GM18870 (cell line): ENCODE data around the gene PDGFB.

ENCODE experiments used
- ATAC-seq: cut with Tn5 transposase; IDR thresholded peaks from one replicate; pipeline ENCODE4 v1.9.1; 2021; ENCODE audit warnings: moderate library complexity; ENCODE audit not compliant: unreplicated experiment

Gene PDGFB

GRCh38 chr22:39208013-39208680 is 36.6 kb downstream of the PDGFB start:
- ATAC-seq, result no peak

GRCh38 chr22:39207141-39208012 is 37.4 kb downstream of the PDGFB start:
- no peak for ATAC-seq

- ATAC-seq, result no peak
These were observed 38.3 kb downstream of the PDGFB start for GRCh38 chr22:39206491-39206890.

DNA sequence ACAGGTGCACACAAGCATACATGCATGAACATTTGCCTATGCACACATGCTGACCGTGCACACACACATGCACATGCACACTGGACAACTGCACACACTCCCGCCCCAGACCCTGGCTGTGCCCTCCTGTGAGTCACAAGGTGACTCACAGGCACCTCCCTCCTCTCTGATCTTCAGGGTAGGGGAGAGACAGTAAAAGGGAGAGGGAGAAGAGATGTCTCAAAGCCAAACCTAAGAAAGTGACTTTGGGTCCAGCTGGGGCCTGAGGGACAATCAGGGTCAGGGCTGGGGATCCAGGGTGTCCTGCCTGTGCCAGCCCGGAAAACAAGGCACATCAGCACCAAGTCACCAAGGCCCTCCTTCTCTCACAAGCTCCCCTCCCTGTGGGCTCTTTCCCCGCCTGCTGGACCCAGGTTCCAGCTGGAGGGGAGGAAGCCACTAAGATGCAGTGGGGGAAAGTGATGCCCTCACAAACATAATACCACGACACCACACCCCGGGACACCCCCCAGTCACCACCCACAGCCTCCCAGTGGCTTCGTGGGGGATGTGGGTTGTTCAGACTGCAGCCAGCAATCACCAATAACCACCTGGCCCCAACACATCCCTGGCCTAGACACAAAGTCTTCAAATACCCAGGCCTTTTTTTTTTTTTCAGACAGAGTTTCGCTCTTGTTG is 39.3 kb downstream of the PDGFB start:
- no peak for ATAC-seq

GRCh38 chr22:39204216-39204615 is 40.6 kb downstream of the PDGFB start:
- ATAC-seq, result no peak

DNA sequence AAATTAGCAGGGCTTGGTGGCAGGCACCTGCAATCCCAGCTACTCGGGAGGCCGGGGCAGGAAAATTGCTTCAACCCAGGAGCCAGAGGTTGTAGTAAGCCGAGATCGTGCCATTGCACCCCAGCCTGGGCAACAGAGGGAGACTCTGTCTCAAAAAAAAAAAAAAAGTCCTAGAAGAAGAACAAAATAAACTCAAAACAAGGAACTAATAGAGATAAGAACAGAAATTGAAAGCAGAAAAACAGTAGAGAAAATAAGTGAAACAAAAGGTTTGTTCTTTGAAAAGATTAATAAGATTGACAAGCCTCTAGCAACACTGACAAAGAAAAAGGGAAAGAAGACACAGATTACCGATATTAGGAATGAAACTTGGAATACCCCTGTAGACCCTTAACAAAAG is 47.2 kb downstream of the PDGFB start:
- no peak for ATAC-seq

DNA sequence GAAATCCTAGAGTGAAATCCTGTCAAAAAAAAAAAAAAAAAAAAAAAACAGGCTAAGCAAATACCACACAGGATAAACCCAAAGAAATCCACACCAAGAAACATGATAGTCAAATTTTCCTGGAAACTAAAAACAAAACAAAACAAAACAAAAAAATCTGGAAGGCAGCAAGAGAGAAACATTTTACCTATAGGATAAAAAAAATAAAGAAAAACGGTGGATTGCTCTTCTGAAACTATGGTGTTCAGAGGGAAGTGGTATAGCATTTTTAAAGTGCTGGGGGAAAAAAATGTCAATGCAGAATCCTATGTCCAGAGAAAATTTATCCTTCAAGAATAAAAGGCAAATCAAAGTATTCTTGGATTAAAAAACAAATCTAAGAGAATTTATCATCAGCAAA is 50.7 kb downstream of the PDGFB start:
- ATAC-seq, result no peak

DNA sequence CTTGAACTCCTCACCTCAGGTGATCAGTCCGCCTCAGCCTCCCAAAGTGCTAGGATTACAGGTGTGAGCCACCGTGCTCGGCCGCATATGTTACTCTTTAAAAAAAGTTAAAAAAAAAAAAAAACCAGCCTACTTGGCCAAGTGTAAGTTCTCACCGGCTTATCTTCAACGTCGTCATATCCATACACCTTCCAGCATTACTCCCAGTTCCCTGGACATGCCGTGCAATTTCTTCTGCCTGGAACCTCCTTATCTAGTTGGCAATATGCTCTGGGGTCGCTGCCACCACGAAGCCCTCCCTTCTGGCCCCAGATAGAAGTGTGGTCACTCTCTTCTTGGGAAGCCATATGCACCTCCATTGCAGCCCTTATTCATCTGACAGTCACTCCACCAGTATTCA is 56.0 kb downstream of the PDGFB start:
- no peak for ATAC-seq

DNA sequence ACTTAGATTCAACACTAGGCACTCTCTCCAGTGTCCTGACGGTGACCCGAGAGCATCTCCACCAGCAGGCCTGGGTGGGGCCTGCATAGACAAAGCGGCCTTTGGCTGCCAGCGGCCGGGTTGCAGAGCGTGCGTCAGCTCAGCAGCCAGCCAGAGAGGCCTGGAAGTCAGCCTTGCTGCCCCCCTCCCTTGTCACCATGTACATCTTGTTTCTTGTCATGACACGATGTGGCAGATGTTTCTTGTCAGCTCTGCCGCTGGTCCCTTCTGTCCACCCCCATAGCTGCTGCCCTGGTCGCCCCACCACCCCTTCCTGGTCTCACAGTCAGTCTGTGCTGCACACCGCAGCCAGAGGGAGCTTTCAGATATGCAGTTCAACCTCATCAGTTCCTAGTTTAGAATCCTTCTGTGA is 59.2 kb downstream of the PDGFB start:
- ATAC-seq, result no peak

GRCh38 chr22:39184586-39185577 is 59.9 kb downstream of the PDGFB start:
- ATAC-seq, result no peak

DNA sequence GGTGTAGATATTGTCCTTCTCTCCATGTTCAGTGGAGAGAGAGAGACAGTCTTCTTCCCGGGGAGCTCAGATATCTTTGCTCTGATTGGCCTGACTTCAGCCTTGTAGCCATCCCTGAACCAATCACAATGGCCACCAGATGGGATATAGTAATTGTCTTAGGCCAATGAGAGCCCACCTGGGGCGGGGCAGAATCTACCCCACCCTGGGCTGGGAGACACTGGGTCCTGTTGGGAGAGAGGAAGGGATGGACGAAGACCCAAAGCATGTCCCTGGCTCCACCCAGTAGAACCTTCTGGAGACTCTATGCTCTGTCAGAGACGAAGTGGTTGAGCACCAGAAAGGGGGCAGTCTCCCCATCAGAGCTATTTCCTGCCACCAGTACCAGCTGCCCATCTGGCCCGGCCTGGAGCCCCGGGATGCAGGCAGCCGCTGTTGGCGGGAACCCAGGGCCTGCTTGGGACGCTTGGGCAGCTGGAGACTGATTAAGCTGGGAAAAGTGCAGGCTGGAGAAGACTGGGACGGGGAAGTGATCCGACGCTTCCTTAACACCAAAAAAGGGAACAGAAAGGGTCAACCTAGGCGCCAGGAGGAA is 60.7 kb downstream of the PDGFB start:
- ATAC-seq, result no peak

DNA sequence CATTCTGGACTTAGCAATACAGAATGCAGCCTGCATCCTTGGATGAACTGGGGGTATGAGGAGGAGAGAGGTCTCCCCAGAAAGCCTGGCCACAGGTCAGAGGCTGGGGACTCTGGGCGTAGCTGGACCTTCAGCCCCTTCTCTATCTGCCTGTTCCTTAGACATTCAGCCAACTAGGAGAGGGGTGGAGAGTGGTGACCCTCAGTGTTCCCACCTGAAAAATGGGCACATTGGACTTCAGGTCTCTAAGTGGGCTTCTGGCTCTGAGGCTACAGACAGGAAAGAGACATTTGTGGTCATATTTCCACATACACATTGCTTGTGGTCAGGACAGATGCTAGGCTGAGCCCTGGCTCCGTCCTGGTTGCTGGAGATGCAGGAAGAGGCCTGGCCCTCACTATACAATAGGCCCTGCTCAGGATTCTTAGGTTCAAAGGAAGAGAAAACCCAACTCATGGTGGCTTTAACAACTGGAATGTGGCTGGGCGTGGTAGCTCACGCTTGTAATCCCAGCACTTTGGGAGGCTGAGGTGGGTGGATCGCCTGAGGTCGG is 62.2 kb downstream of the PDGFB start:
- no peak for ATAC-seq

DNA sequence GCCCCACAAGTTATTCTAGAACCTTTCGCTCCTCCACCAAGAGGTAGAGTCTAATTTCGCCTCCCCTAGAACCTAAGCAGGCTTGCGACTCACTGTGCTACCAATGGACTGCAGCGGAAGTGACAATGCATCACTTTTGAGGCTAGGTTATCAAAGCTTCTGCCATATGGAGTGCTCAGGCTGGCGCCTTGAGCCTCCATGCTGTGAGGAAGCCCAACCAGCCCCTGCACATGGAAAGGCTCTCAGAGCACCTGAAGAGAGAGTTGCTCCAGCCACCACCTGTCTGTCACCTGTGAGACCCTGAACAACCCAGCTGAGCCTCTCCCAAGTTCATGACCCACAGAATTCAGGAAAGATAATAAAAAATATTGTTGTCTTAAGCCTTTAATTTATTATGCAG is 63.0 kb downstream of the PDGFB start:
- no peak for ATAC-seq

DNA sequence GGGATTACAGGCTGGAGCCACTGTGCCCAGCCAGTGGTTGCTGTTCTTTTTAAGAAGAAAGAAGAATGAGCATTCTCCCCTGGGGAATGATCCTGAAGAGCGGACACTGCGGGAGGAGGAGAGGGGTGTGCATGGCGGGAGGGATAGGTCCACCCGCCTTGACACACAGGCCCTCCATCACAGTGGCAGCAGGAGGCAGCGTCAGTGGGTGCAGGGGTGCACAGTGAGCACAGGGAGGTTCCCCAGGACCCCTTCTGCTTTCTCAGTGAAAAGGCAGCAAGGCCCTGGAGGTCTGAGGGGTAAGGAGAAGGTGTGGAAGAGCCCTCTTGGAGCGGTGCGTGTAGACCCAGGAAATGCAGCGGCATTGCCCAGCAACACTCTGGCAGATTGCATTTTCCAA is 63.4 kb downstream of the PDGFB start:
- no peak for ATAC-seq

DNA sequence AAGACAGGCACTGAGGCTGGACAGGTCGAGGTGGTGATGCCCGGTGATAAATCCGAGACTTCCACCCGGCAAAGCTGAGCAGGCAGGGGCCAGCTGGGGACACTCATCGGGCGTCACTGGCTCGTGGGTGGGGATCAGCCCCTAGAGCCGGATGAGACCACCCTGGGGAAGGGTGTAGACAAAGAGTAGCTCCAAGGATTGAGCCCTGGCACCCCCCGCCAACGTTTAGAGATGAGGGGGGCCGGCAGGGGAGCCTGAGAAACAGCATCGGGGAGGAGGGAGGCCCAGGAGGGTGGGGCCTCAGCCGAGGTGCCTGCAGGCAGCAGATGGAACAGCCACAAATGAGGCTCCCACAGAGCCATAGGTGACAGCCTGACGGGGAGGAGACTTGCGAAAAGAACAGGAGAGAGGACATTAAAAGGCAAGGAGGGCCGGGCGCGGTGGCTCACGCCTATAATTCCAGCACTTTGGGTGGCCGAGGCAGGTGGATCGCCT is 64.9 kb downstream of the PDGFB start:
- no peak for ATAC-seq

DNA sequence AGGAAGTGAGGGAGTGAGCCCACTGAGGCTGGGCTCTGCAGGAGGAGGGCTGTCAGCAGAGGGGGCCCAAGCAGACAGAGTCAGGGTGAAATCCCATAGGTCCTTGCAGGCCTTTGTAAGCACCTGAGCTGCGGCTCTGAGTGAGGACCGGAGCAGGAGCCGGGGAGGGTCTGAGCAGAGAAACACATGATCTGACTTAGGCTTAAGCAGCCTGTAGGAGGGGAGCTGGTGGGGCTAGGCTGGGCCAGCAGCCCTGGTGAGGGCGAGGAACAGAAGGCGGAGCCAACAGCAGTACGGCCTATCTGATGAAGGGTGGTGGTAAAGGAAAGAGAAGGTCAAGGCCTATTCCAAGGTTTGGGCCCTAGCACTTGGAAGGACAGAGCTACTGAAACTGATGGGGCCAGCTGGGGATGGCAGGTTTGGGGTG is 65.4 kb downstream of the PDGFB start:
- no peak for ATAC-seq

DNA sequence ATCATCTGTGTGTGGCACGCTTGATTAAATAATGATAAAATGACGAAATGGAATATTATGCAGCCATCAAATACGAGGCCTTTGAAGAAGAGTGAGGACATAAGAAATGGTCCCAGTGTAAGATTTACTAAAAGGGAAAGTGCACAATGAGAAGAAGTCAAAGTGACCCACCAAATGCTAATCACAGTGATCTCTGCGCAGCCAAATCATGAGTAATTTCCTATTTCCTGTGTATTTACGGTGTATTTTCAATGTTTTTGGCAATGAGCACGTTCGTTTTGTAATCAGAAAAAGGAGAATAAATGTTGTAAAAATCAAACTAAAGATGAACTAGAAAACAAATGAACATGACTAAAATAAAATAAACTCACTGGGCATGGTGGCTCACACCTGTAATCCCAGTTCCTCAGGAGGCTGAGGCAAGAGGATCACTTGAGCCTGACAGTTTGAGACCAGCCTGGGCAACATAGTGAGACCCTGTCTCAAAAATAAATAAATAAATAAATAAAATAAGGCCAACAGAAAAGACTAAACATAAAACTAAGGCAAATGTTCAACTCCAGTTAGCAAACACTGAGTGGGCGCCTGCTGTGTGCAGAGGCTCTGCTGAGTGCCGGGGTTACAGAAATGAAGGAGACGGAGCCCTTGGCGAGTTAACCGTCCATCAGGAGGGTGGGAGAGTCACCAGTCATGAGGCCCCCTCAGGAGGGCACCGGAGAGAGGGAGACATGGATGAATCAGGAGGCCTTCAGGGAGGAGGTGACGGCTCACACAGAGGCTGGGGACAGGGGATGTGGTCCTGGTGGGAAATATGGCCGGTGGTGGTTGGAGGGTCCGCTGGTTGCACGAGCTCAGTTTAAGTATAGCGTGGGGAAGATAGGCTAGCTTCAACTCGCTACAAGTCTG is 66.3 kb downstream of the PDGFB start:
- ATAC-seq, result no peak

DNA sequence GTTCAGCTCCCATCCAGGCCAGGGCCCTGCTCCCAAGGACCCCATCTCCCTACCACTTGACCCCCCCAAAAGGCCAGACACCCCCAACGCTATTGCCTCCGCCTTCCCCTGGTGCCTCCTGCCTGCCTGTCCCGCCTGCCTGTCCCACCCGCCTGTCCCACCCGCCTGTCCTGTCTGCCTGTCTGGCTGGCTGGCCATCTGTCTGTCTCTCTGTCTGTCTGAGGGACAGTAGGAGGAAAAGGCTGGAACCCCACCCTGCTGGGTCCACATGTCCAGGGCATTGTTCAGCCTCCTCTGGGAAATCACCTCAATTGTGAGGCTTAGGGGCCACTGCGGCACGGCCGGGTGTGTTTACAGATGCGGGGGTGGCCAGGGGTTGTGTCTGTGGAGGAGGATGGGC is 67.0 kb downstream of the PDGFB start:
- no peak for ATAC-seq

GRCh38 chr22:39177456-39177775 is 67.4 kb downstream of the PDGFB start:
- ATAC-seq, result no peak
